GM19035 (cell line): ENCODE measurements around the gene CHMP6.

Experiments used
- ATAC-seq: cut with Tn5 transposase; IDR thresholded peaks from one replicate; pipeline ENCODE4 v1.9.1; 2021; ENCODE audit not compliant: unreplicated experiment

Gene CHMP6

DNA sequence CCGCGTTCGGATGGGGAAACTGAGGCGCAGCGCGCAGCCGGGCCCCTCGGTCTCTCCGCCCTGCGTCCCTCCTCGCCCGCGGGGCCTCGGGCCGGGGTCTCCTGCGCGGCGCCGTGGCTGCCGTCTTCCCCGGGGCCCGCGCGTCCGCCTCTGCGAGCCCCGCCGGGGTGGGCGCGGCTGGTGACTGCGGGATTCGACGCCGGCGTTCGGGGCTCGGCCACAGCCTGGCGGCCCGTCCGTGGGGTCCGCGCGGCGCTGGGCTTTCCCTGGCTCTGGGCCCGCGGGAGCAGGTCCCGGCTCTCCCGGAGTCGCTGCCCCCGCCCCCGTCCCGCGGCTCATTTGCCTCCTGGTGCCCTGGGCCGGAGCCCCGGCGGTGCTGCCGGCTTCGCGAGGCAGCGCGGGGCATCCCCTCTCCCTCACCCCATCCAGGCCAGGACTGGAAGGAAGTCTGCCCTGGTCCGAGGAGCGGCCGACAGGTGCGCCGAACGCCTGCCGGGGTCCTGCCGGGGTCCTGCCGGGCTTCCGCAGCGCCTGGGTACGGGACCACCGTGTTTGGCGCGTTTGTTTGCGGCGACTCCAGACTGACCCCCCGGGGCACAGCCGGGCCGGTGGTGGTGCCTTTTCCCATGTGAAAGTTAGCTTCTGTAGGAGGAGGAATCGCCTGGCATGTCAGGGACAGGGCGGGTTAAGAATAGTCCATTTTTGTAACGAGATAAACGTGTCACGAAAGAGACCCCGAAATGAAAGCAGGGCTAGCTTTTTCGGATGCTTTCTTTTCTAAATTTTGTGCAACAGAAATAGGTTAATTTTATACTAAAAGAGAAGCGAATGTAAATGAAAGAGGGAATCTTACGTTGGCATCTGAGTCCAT lies 671 bp downstream of the CHMP6 start:
- peak; percentile 36 for ATAC-seq

DNA sequence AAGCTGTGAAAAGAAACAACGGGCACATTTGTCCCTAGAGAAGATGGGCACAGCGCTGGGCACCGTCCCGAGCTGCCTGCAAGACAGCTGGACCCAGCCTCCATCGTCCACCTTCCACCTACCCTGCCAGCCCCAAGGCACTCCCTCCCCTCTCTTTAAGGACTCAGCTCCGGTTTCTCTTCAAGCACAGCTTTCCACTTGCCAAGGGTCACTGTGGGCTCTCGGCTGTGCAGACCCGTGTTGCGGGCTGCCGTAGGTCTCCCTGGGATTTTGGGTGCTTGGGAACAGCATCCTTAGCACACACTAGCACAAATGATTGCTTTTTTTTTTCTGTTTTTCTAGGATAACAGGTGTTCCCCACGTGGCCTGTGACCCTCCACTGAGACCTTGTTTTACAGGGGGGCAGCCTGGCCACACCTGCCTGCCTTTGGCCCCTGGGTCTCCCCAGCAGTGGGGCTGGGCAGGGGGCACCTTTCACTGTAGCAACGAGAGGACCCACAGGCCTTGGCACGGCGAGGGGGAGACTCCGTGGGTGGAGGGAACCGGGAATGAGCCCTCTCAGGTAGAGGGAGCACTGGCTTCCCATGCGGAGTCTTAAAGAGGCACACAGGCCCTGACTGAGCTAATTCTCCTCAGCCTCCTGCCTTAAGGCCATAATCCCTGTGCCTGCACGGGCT lies 1.4 kb downstream of the CHMP6 start:
- ATAC-seq, result no peak

DNA sequence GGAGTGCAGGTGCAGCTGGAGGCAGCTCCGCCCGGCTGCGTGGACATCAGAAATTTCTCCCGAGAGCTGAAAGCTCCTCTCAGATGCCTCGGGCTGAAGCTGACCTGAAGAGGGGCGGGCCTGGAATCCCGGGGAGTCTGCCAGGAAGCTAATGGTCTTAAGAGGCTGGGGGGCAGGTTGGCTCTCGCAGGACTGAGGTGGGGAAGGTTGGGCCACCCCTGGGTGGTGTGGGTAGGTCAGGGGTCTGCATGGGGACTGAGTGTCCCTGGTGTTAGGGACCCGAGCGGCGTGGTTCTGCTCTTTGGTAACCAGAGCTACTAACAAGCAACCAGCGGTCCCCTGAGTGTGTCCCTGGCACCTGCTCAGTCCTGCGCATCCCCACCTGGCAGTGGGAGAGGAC lies 3.5 kb downstream of the CHMP6 start:
- no peak for ATAC-seq

DNA sequence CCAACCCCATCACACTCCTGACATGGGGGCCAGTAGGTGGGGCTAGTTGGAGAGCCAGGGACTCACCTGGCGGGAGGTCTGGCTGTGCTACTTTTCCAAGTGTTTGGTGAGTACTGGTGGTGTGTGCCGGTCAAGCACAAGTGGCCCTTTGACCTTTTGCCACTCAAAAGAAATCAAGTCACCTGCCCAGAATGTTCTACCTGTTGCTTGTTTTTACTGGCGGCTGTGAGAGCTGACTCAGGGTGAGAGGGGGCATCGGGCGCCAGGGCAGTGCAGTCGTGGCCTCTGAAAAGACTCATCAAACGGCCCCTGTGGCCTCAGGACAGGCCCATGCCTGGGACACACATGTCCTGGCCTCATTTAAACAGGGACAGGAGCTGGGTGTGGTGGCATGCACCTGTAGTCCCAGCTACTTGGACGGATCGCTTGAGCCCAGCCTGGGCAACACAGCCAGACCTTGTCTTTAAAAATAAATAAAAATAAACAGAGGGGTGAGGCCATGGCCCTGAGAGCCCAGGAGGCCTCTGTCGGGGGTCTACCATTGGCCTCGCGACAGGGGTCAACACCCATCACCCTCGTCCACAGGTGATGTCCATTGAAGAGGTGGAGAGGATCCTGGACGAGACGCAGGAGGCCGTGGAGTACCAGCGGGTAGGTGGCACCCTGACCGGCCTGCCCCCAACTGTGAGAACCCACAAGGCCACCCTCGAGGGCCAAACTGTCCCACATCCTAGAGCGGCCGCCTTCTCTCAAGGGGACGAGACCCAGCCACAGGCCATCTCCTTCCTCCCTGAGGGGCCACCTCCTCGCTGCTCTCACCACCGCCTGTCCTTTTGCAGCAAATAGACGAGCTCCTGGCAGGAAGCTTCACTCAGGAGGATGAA lies 5.0 kb downstream of the CHMP6 start:
- ATAC-seq, result no peak

DNA sequence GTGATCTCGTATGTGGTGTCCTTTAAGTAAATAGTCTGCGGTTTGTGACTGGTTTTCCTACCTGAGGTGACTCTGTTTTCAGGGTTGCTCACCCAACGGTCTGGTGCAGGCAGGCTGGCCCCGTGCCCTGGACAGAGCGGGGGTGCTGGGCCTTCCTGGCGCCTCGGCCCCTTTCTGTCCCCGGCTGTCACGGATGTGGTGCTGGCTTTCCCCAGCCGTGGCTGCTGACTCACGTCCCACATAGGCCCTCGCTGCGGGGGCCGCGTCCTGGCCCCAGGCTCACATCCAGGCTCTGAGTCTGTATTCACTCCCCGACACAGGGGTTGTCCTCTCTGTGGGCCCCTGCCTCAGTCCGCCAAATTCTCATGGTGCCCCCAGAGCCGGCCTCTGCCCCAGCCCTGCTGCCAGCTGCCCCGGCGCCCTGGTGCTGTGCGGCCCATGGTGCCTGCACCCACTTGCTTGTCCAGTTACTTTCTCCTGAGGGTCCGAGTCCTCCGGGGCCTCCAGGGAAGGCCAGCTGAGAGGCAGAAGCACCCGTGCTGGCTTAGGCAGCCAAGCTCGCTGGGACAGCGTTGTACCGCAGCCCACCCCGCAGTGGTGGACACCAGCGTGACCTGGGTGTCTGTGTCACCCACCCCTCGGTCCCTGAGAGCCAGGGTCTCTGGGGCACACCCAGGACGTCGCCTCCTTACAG lies 5.9 kb downstream of the CHMP6 start:
- no peak for ATAC-seq

DNA sequence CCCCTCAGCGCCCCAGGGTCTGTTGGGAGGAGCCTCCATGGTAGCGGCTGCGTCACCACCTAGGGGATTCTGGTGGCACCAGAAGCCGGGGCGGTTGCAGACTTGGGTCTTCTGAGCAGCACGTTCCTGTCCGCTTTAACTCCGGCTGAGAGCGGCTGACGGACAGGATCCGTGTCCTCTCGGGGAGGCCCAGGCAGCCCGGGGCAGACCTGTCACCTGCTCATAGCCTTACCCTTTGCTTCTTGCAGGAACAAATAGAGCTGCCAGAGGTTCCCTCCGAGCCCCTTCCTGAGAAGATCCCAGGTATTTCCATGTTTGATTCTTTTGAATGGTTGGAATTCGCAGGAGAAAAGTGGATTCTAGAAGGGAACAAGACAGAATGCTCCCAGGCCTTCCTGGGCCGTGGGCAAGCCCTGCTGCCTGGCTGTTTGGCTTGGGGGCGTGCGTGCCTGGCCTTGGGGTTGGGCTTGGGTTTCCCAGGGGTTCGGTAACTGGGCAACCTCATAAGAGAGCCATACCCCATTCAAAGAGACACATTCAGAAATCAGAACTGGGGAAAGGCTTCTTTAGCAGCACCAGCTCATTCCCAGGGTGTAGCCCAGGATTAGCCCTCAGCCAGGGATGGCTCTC lies 6.6 kb downstream of the CHMP6 start:
- no peak for ATAC-seq

DNA sequence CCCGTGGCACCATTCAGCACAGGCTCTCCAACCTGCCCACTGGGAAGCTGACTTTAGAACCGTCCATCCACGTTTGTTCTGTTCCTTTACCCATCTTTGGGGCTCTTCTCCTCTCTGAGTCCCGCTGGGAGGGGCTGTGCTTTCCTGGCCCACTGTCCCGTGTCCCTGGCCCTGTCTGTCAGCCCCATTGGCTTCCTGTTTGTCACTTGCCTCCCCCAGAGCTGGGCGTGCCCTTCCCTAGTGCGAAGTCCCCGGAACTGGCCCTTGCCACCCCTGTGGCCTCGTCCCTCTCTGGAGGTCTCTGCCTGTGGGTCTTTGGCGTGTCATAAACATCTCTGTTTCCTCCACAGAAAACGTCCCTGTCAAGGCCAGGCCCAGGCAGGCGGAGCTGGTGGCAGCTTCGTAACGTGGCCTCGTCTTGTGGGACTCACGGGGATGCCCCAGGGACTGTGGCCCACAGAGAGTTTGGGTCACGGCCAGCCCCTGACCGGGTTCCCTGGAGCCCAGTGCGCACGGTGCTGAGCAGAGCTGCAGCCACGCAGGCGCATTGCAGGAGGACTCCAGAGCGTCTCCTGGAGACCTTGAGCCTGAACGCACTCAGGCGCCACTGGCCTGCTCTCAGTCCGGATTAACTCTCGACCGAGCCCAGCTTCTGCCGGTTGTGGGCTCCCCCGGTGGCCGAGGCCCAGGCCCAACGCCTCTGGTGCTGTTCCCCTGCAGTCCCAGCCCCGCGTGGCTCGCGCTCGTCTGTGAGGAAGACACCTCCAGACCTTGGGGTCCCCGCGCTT lies 7.3 kb downstream of the CHMP6 start:
- ATAC-seq, result no peak

DNA sequence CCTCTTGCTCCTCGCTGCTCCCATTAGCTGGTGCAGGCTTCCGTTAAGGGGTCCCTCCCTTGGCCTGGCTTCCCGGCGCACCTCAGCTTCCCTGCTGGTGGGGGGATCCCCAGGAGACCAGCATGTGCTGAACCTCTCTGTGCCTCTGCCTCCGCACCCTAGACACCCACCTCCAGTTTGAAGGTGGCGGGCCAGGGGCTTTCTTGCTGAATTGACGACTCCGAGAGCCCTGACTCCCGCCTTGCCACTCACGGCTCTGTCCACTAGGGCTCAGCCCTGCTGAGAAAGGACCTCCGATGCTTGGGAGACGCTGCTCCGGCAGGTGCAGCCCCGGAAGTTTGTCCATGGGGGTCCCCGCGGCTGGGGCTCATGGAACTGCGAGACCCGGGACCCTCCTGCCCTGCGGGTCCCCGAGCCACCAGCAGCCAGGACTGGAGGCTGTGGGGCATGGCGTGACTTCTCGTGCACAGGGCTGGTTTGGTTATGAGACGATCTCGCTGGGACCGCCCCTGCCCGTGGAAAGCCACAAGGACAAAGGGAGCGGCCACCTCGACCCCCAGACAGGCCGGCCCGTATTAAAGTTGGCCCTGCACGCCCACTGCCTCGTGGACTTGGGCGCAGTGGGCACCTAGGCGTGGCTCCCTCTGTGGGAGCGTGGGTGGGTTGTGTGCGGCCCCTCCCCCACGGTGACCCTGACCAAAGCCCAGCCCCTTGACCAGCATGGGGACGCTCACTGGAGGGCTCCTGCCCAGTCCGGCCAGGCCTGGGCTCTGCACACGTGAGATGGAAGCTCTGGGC lies 8.1 kb downstream of the CHMP6 start:
- no peak for ATAC-seq

DNA sequence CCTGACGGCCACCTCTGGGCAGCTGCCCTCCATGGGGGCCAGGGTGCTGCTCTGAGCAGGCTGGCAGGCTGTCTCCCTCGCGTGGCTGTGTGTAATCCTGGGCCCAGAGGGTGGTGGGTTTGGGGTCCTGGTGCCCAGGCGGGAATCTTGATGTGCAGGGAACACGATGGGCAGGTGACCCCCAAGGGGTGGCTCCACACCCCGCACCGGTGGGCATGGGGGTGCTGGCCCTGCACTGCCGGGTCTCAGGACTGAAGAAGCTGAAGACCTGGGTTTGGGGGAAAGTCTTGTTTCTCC lies 8.6 kb downstream of the CHMP6 start:
- ATAC-seq, result no peak

DNA sequence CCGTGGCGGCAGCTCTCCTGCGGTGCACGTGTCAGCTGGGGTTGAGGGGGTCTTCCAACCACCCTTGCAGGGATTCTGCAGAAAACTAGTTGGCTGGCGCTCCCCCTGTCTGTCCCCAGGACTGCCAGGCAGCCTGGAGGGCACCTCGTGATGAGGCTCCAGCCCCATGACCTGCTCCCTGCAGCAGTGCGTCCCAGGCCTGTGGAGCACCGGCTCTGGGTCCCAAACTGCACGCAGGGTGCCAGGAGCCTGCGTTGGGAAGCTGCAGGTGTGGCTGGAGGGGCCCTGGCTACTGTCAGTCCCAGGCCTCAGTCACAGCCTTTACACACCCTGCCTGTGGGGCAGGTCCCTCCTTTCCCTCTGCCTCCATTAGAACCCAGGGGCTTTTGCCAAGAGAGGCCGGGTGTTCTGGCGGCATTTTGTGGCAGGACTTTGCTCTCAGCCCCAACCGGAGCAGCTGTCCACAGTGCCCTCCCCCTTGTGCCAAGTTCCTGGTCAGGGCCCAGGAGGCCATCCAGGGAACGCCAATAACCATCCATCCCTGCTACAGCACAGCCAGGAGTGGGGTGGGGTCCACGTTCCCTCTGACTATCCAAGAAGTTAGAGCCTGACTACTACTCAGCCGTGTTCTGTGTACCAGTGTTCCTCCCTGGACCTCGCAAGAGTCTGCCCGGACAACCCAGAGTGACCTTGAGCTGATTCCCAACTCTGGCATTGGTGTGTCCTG lies 9.2 kb downstream of the CHMP6 start:
- no peak for ATAC-seq

DNA sequence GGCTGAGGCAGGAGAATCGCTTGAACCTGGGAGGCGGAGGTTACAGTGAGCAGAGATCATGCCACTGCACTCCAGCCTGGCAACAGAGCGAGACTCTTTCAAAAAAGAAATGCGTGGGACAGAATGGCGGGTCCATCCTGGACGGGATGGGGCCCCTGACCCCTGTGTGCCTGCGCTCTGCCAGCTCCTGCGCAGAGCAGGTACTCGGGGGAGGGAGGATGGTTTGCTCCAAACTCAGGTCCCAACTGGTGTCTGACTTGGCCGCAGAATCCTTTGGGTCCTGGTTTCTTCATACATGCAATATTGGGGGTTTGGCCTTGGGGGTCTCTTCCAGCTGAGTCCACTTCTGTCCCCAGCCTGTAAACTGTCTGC lies 10.4 kb downstream of the CHMP6 start:
- no peak for ATAC-seq

DNA sequence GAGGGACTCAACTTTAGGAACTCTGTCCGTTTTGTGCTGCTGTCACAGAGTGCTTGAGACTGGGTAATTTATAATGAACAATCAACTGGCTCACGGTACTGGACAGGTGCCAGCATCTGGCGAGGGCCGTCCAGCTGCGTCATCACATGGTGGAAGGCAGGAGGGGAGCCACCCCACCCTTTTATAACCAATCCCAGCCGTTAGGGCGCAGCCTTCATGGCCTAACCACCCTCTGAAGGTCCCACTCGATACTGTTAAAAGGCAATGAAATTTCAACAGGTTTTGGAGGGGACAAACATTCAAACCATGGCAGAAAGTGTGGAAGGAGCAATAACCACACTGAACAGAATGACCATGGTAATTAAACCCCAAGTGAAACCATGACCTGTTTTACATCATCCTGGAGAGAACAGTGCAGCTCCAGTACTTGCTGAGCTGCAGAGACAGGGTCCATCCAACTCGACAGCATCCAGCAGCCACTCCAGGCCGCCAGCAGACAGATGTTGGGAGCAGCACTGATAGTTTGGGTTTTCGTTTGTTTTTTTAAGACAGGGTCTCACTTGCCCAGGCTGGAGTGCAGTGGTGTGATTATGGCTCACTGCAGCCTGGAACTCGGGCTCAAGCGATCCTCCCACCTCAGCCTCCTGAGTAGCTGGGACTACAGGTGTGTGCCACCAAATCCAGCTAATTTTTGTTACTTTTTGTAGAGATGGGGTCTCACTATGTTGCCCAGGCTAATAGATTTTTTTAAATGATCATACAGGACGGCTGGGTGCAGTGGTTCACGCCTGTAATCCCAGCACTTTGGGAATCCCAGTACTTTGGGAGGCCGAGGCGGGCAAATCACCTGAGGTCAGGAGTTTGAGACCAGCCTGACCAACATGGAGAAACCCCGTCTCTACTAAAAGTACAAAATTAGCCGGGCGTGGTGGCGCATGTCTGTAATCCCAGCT lies 11.0 kb downstream of the CHMP6 start:
- no peak for ATAC-seq

DNA sequence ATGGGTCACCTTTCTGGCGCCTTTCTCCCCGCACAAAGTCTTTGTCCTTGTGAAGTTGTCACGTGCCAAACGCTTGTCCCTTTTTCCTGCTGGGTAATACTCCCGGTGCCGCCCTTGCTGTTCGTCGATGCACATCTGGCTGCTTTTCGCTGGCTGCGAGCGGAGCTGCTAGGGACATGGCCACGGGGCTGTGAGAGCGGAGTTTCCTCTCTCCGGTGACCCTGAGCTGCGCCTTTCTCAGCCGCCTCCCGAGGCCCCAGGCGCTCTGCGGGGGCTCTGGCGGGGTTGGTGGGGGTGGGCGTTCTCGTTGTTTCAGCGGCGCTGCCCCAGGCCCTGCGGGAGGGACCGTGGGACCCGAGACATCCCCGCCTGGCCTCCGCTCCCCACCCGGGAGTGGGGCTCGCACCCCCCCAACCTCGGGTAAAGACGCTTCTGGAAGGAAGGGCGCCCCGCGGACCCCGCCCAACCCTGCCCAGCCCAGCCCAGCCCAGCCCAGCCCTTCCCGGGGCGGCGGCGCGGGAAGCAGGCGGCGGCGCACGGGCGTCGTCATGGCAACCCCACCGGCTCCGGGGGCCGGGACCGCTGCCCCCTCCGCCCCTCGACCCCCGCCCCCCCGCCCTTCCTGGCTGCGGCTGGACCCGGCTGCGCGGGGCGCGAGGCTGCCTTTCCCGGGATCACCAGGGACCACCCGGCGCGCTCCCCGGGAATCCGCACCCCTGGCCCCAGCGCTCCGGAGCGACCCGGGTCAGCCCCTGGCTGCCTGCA lies 12.3 kb downstream of the CHMP6 start:
- no peak for ATAC-seq

DNA sequence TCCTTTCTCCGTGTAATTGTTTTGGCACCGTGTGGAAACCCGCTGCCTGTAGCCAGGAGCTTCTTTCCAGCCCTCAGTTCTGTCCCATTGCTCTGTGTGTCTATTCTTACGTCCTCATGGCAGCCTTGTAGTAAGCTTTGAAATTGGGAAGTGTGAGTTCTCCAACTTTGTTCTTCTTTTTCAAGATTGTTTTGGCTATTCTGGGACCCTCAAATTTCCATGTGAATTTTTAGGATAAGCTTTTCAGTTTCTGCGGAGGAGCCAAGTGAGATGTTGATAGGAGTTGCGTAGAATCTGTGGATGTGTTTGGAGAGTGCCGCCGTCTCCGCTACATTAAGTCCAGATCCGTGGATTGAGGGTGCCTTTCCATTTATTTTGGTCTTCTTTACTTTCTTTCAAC lies 15.2 kb downstream of the CHMP6 start:
- no peak for ATAC-seq

DNA sequence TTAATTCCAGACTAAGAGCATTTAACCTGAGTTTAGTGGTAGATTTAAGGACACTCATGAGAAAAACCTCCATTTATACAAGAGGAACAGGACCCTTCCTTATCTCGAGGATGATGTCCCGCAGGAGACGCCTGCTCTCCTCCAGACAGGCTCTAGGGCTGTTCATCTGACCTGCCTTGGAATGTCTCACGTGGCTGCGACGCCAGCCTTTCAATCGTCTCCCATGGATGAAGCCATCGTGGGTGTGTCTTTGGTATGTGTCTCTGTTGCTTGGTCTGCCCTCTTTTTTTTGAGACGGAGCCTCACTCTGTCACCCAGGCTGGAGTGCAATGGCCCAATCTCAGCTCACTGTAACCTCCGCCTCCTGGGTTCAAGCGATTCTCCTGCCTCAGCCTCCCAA lies 16.5 kb downstream of the CHMP6 start:
- no peak for ATAC-seq

DNA sequence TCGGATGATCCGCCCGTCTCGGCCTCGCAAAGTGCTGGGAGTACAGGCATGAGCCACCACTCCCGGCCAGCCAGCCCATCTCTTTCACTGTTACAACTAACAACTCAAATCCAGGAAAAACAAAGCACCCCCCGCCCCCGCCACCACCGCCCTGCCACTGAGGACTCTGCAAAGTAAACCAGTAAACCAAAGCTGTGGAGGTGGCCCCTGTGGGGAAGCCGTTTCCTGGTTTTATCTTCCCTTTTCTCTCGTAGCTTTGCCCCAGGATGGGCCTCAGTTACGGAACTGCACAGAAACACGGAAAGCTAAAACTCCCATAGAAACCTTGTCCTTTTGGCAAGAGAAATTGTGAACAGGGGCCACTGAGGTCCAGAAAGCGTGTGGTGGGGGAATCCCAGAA lies 17.5 kb downstream of the CHMP6 start:
- ATAC-seq, result no peak

DNA sequence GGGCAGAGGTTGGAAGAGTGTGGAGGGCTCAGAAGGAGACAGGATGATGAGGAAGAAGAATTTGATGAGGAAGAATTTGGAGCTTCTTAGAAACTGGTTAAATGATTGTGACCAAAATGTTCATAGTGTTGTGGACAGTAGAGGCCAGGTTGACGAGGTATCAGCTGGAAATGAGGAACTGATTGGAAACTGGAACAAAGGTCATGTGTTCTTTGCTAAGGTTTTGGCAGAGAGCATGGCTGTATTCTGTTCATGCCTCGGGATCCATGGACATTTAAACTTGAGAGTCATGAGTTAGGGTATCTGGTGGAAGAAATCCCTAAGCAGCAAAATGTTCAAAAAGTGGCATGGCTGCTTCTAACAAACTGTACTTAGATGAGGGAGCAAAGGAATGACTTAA lies 19.3 kb downstream of the CHMP6 start:
- no peak for ATAC-seq
